A673 (cell line): Measurements from ENCODE around the gene SLC4A7. TPM values are rescaled to one million over a fixed set of nuclear protein-coding genes. Genes with fewer than 3 reads are reported as not detected.

Source experiments
- BruUV-seq: library from RNA; stranded (reverse); fragments of 400-500 nt; replicated peaks from 2 replicates; lab custom pipeline; 2021; lab: Mats Ljungman, UMichigan
- CTCF ChIA-PET: fragments of 300-600 bp; sonication (Branson Sonifier 250); formaldehyde crosslinking; loops from one replicate; lab custom pipeline; 2022; ENCODE audit warnings: antibody characterized with exemption; lab: Charles Lee
- POLR2A ChIA-PET: fragments of 300-600 bp; sonication (Branson Sonifier 250); formaldehyde crosslinking; loops from one replicate; lab custom pipeline; 2022; ENCODE audit warnings: antibody characterized with exemption; ENCODE audit not compliant: low non-redundant PET; lab: Charles Lee
- DNase-seq: peaks from one replicate; pipeline ENCODE4 v3.0.0-alpha.2; 2015; ENCODE audit warnings: low spot score
- H3K27ac ChIP-seq: fragments of 200-600 bp; sonication (generic); 2 replicates; pipeline ENCODE4 v1.5.1; 2016; ENCODE audit warnings: mixed run types, low read depth, mild to moderate bottlenecking, mixed read lengths, antibody characterized with exemption, low read length; ENCODE audit not compliant: poor library complexity, severe bottlenecking
- H3K27me3 ChIP-seq: fragments of 200-600 bp; sonication (generic); replicated peaks from 2 replicates; pipeline ENCODE4 v1.6.1; 2017; ENCODE audit warnings: mixed run types, low read depth, mild to moderate bottlenecking, mixed read lengths, antibody characterized with exemption, low read length; ENCODE audit not compliant: insufficient read depth, poor library complexity
- H3K36me3 ChIP-seq: fragments of 200-600 bp; sonication (generic); 2 replicates; pipeline ENCODE4 v1.6.1; 2016; ENCODE audit warnings: mixed run types, mild to moderate bottlenecking, mixed read lengths, antibody characterized with exemption, low read length; ENCODE audit not compliant: insufficient read depth, poor library complexity, severe bottlenecking
- H3K4me1 ChIP-seq: fragments of 200-600 bp; sonication (generic); 2 replicates; pipeline ENCODE4 v1.6.1; 2017; ENCODE audit warnings: mixed run types, mild to moderate bottlenecking, mixed read lengths, antibody characterized with exemption, low read length; ENCODE audit not compliant: insufficient read depth, poor library complexity, severe bottlenecking
- H3K4me3 ChIP-seq: fragments of 200-600 bp; sonication (generic); 2 replicates; pipeline ENCODE4 v1.5.1; 2016; ENCODE audit warnings: low read depth, mixed run types, mild to moderate bottlenecking, mixed read lengths, low read length; ENCODE audit not compliant: poor library complexity, severe bottlenecking
- H3K9me3 ChIP-seq: fragments of 200-600 bp; sonication (generic); 2 replicates; pipeline ENCODE4 v1.6.1; 2016; ENCODE audit warnings: mixed run types, low read depth, mild to moderate bottlenecking, mixed read lengths, antibody characterized with exemption, low read length; ENCODE audit not compliant: poor library complexity, severe bottlenecking
- CTCF ChIP-seq: fragments of 300-800, 200-600 bp; sonication (generic); conservative IDR thresholded peaks from 2 replicates; pipeline ENCODE4 v1.5.1; 2017; ENCODE audit warnings: low read depth, mild to moderate bottlenecking, antibody characterized with exemption, low read length, moderate library complexity, mixed read lengths
- EZH2 ChIP-seq: fragments of 200-600 bp; sonication (generic); IDR thresholded peaks from 2 replicates; pipeline ENCODE4 v1.6.1; 2017; ENCODE audit warnings: borderline replicate concordance, low read depth, mild to moderate bottlenecking, mixed read lengths, antibody characterized with exemption, low read length; ENCODE audit not compliant: poor library complexity, severe bottlenecking
- intact Hi-C: fragments of 100-400 bp; cut with micrococcal nuclease; formaldehyde crosslinking; loops from one replicate; pipeline ENCODE4 v1.10.0; 2022; ENCODE audit not compliant: unreplicated experiment
- total RNA-seq: library from RNA; stranded (reverse); gene quantifications from 2 replicates; pipeline ENCODE4 v1.2.3, GENCODE V29; 2021

SLC4A7 gene
- total RNA-seq, 1 experiment from 2014 or later, result 22.6 TPM

GRCh38 chr3:27485866-27486265 lies 1.7 kb upstream of the SLC4A7 start:
- no peaks in the 10 kb centered on the region for H3K9me3 ChIP-seq
- no peak for TF ChIP-seq CTCF
- no peak for TF ChIP-seq EZH2
- DNase-seq, result no peak

GRCh38 chr3:27483117-27484014 lies 818 bp downstream of the SLC4A7 start:
- peak; percentile 56 for DNase-seq
- H3K9me3 ChIP-seq, result no peaks in the 10 kb centered on the region
- CTCF ChIA-PET, result interaction anchor here (0.6 to 0.7 kb wide), 2 partner anchors 13 to 198 kb away, joined by 3 to 8 read pairs; no protein-coding TSS in a partner anchor
- intact Hi-C loops, result loop anchor here (5.0 kb wide), 2 partner anchors 109 to 199 kb away; no protein-coding TSS in a partner anchor
- H3K36me3 ChIP-seq, result no peaks in the 10 kb centered on the region
- no peaks in the 10 kb centered on the region for H3K27me3 ChIP-seq
- BruUV-seq, result no TSS peak
- TF ChIP-seq CTCF (no peak), EZH2 (no peak)
- H3K4me3 ChIP-seq, result peak overlapping the region; percentile 97
- H3K4me1 ChIP-seq, result peaks cover 14% of the 10 kb centered on the region
- POLR2A ChIA-PET, result no interaction called here
- peak overlapping the region; percentile 94 for H3K27ac ChIP-seq

More at GRCh38 chr3:27485866-27486265, 1.7 kb upstream of the SLC4A7 start:
- no peak overlapping the region for H3K27ac ChIP-seq
- H3K27me3 ChIP-seq, result no peaks in the 10 kb centered on the region
- BruUV-seq, result no TSS peak
- POLR2A ChIA-PET, result interaction anchor here (0.6 kb wide), 1 partner anchor 167 kb away, joined by 7 read pairs; no protein-coding TSS in a partner anchor
- no peaks in the 10 kb centered on the region for H3K36me3 ChIP-seq
- peaks cover 14% of the 10 kb centered on the region for H3K4me1 ChIP-seq
- intact Hi-C loops, result no loop called here
- H3K4me3 ChIP-seq, result no peak overlapping the region
- CTCF ChIA-PET, result no interaction called here

GRCh38 chr3:27479806-27480543 lies 4.2 kb downstream of the SLC4A7 start:
- no TSS peak for BruUV-seq
- Histone ChIP-seq H3K4me1 (peaks cover 14% of the 10 kb centered on the region), H3K27ac (no peak overlapping the region), H3K9me3 (no peaks in the 10 kb centered on the region), H3K27me3 (no peaks in the 10 kb centered on the region), H3K4me3 (no peak overlapping the region), H3K36me3 (no peaks in the 10 kb centered on the region)
- ChIA-PET POLR2A (no interaction called here), CTCF (no interaction called here)
- TF ChIP-seq CTCF (no peak), EZH2 (no peak)
- no peak for DNase-seq
- intact Hi-C loops, result loop anchor here (5.0 kb wide), 2 partner anchors 112 to 202 kb away; no protein-coding TSS in a partner anchor
